Hepatocyte (in vitro differentiated cells): ENCODE measurements around the gene ASGR1. TPM values are rescaled to one million over a fixed set of nuclear protein-coding genes. Genes with fewer than 3 reads are reported as not detected.
A peak's percentile ranks its signal among the peaks of the same experiment; 100 is the strongest.

Source experiments
- DNase-seq: peaks from one replicate; pipeline ENCODE4 v3.0.0-alpha.2; 2016; ENCODE audit warnings: low spot score
- H2AFZ ChIP-seq: fragments of 200-600 bp; sonication (generic); 2 replicates; pipeline ENCODE4 v1.6.0; 2016; ENCODE audit warnings: antibody characterized with exemption, mild to moderate bottlenecking
- H3K27ac ChIP-seq: fragments of 200-600 bp; sonication (generic); 2 replicates; pipeline ENCODE4 v1.5.1; 2016; ENCODE audit warnings: mild to moderate bottlenecking
- H3K27me3 ChIP-seq: fragments of 200-600 bp; sonication (generic); 2 replicates; pipeline ENCODE4 v1.6.1; 2016
- H3K36me3 ChIP-seq: fragments of 200-600 bp; sonication (generic); replicated peaks from 2 replicates; pipeline ENCODE4 v1.5.1; 2016; ENCODE audit warnings: low read depth; ENCODE audit not compliant: insufficient read depth
- H3K4me1 ChIP-seq: fragments of 200-600 bp; sonication (generic); 2 replicates; pipeline ENCODE4 v1.5.1; 2016; ENCODE audit warnings: mild to moderate bottlenecking, moderate library complexity; ENCODE audit not compliant: insufficient read depth
- H3K4me2 ChIP-seq: fragments of 200-600 bp; sonication (generic); 2 replicates; pipeline ENCODE4 v1.6.0; 2016
- H3K4me3 ChIP-seq: fragments of 200-600 bp; sonication (generic); 2 replicates; pipeline ENCODE4 v1.5.1; 2016; ENCODE audit warnings: mild to moderate bottlenecking
- H3K79me2 ChIP-seq: fragments of 200-600 bp; sonication (generic); 2 replicates; pipeline ENCODE4 v1.6.0; 2017; ENCODE audit warnings: mild to moderate bottlenecking
- H3K9me2 ChIP-seq: fragments of 200-600 bp; sonication (generic); replicated peaks from 2 replicates; pipeline ENCODE4 v1.6.0; 2017; ENCODE audit warnings: mild to moderate bottlenecking; ENCODE audit not compliant: insufficient read depth
- H3K9me3 ChIP-seq: fragments of 200-600 bp; sonication (generic); 2 replicates; pipeline ENCODE4 v1.5.1; 2016; ENCODE audit warnings: low read depth, mild to moderate bottlenecking
- H4K20me1 ChIP-seq: fragments of 200-600 bp; sonication (generic); 2 replicates; pipeline ENCODE4 v1.6.0; 2016; ENCODE audit warnings: mild to moderate bottlenecking; ENCODE audit not compliant: insufficient read depth, poor library complexity, severe bottlenecking
- CTCF ChIP-seq: fragments of 200-600 bp; sonication (generic); IDR thresholded peaks from 2 replicates; pipeline ENCODE4 v1.5.1; 2016; ENCODE audit warnings: antibody characterized with exemption, mild to moderate bottlenecking; ENCODE audit not compliant: poor library complexity
- EZH2 ChIP-seq: fragments of 200-600 bp; sonication (generic); IDR thresholded peaks from 2 replicates; pipeline ENCODE4 v1.6.1; 2016; ENCODE audit warnings: antibody characterized with exemption, mild to moderate bottlenecking, borderline replicate concordance
- EZH2phosphoT487 ChIP-seq: fragments of 200-600 bp; sonication (generic); IDR thresholded peaks from one replicate; pipeline ENCODE4 v1.6.1; 2018; ENCODE audit warnings: antibody characterized with exemption, mild to moderate bottlenecking, low read depth, moderate library complexity; ENCODE audit not compliant: unreplicated experiment, severe bottlenecking
- WGBS: methylation state at CpG from one replicate; pipeline ENCODE4 v1.1.6; 2016; ENCODE audit warnings: low lambda C conversion rate; ENCODE audit errors: missing lambda C conversion rate; 5-methylcytosine and 5-hydroxymethylcytosine counted together
- polyA plus RNA-seq: library from polyadenylated mRNA; unstranded; fragments of >200 nt; fragmentation: Nextera tagmentation; extraction: Ambion mirVana; gene quantifications from 2 replicates; pipeline ENCODE4 v1.2.1, GENCODE V29; 2016
- total RNA-seq: library from RNA; depleted of rRNA; stranded (reverse); fragments of >200 nt; gene quantifications from 2 replicates; pipeline ENCODE4 v1.2.3, GENCODE V29; 2014

Gene ASGR1
- total and polyA plus RNA-seq, 2 experiments from 2014 or later = 74.0 to 140 TPM

GRCh38 chr17:7195971-7196370 lies 16.8 kb upstream of the ASGR1 start:
- DNase-seq = no peak
- H4K20me1 ChIP-seq = no peaks in the 10 kb centered on the region
- 94% methylated on average over 12 of the region's 12 CpGs for WGBS
- no peak overlapping the region for H3K27ac ChIP-seq
- H3K9me3 ChIP-seq = no peaks in the 10 kb centered on the region
- H3K4me1 ChIP-seq = no peaks in the 10 kb centered on the region
- TF ChIP-seq EZH2 = no peak
- no peaks in the 10 kb centered on the region for H3K79me2 ChIP-seq
- no peaks in the 10 kb centered on the region for H3K27me3 ChIP-seq
- no peaks in the 10 kb centered on the region for H3K9me2 ChIP-seq
- no peak overlapping the region for H2AFZ ChIP-seq
- no peak overlapping the region for H3K4me3 ChIP-seq
- no peaks in the 10 kb centered on the region for H3K36me3 ChIP-seq
- no peak overlapping the region for H3K4me2 ChIP-seq

- H3K27ac ChIP-seq = no peak overlapping the region
- 100% methylated on average over 4 of the region's 12 CpGs for WGBS
- no peaks in the 10 kb centered on the region for H3K27me3 ChIP-seq
- H3K4me3 ChIP-seq = no peak overlapping the region
- H2AFZ ChIP-seq = no peak overlapping the region
- no peaks in the 10 kb centered on the region for H3K79me2 ChIP-seq
- H4K20me1 ChIP-seq = no peaks in the 10 kb centered on the region
- H3K4me1 ChIP-seq = no peaks in the 10 kb centered on the region
- TF ChIP-seq EZH2phosphoT487 = no peak
- no peak for TF ChIP-seq CTCF
- TF ChIP-seq EZH2 = no peak
- H3K9me3 ChIP-seq = no peaks in the 10 kb centered on the region
- no peaks in the 10 kb centered on the region for H3K36me3 ChIP-seq
- DNase-seq = no peak
- H3K4me2 ChIP-seq = no peak overlapping the region
- no peaks in the 10 kb centered on the region for H3K9me2 ChIP-seq
Measured at GRCh38 chr17:7192271-7192937, 13.2 kb upstream of the ASGR1 start.

GRCh38 chr17:7191571-7192270 lies 12.6 kb upstream of the ASGR1 start:
- no peak overlapping the region for H3K27ac ChIP-seq
- H3K4me1 ChIP-seq = no peaks in the 10 kb centered on the region
- TF ChIP-seq EZH2 (no peak), EZH2phosphoT487 (no peak), CTCF (no peak)
- no peaks in the 10 kb centered on the region for H4K20me1 ChIP-seq
- no peak overlapping the region for H3K4me3 ChIP-seq
- H3K27me3 ChIP-seq = no peaks in the 10 kb centered on the region
- H2AFZ ChIP-seq = no peak overlapping the region
- DNase-seq = peak; percentile 66
- H3K4me2 ChIP-seq = no peak overlapping the region
- no peaks in the 10 kb centered on the region for H3K79me2 ChIP-seq
- 85% methylated on average over 19 of the region's 26 CpGs for WGBS
- no peaks in the 10 kb centered on the region for H3K36me3 ChIP-seq
- no peaks in the 10 kb centered on the region for H3K9me3 ChIP-seq
- H3K9me2 ChIP-seq = no peaks in the 10 kb centered on the region

- Histone ChIP-seq H3K9me2 (no peaks in the 10 kb centered on the region), H2AFZ (no peak overlapping the region), H3K27me3 (no peaks in the 10 kb centered on the region), H3K4me3 (no peak overlapping the region), H3K4me2 (no peak overlapping the region), H3K4me1 (no peaks in the 10 kb centered on the region), H4K20me1 (no peaks in the 10 kb centered on the region), H3K27ac (no peak overlapping the region), H3K36me3 (no peaks in the 10 kb centered on the region), H3K9me3 (no peaks in the 10 kb centered on the region), H3K79me2 (no peaks in the 10 kb centered on the region)
- WGBS = 89% methylated on average over 12 of the region's 12 CpGs
- TF ChIP-seq EZH2 = no peak
- no peak for TF ChIP-seq CTCF
- TF ChIP-seq EZH2phosphoT487 = no peak
- DNase-seq = no peak
Measured at GRCh38 chr17:7191069-7191468, 11.9 kb upstream of the ASGR1 start.
